CD4-positive, alpha-beta T cell (primary cell): Measurements from ENCODE around the gene BUD13. TPM values are rescaled to one million over a fixed set of nuclear protein-coding genes. Genes with fewer than 3 reads are reported as not detected.

Experiments used
- ATAC-seq: fragments of 200-7000 bp; cut with Tn5 transposase; one replicate; pipeline ENCODE4 v1.10.0; 2022; ENCODE audit warnings: mild to moderate bottlenecking; ENCODE audit not compliant: poor library complexity
- CTCF ChIA-PET: fragments of 350-600 bp; sonication (Branson Sonifier 250); formaldehyde crosslinking; loops from one replicate; lab custom pipeline; 2021; ENCODE audit warnings: antibody characterized with exemption, inconsistent platforms; lab: Charles Lee
- POLR2A ChIA-PET: fragments of 350-600 bp; sonication (Branson Sonifier 250); formaldehyde crosslinking; loops from one replicate; lab custom pipeline; 2021; ENCODE audit warnings: antibody characterized with exemption, inconsistent platforms; lab: Charles Lee
- DNase-seq, 14 experiments: peaks; one replicate each; pipeline ENCODE4 v3.0.0-alpha.2; 2013 to 2020; ENCODE audit warnings: mixed read lengths in 2 of 14
- H3K27ac ChIP-seq, 2 donors: one replicate each; pipeline versions ENCODE4 v1.5.1 to v1.7.0; 2013; ENCODE audit warnings: low read length in 2 of 2, low read depth in 1 of 2, mild to moderate bottlenecking in 1 of 2
- H3K27me3 ChIP-seq, 2 experiments: 1 replicate in 1 of 2; 2 replicates in 1 of 2; pipeline versions ENCODE4 v1.6.1 to v1.7.0; 2013; ENCODE audit warnings: low read length in 2 of 2, control low read depth in 1 of 2, mild to moderate bottlenecking in 1 of 2, moderate library complexity in 1 of 2; ENCODE audit not compliant: insufficient read depth in 2 of 2, control insufficient read depth in 1 of 2
- H3K36me3 ChIP-seq: one replicate; pipeline ENCODE4 v1.6.1; 2013; ENCODE audit warnings: low read length, control low read depth; ENCODE audit not compliant: insufficient read depth
- H3K4me1 ChIP-seq: one replicate; pipeline ENCODE4 v1.6.1; 2013; ENCODE audit warnings: low read length, control low read depth; ENCODE audit not compliant: insufficient read depth
- H3K4me3 ChIP-seq: one replicate; pipeline ENCODE4 v1.5.1; 2013; ENCODE audit warnings: mild to moderate bottlenecking, low read length, moderate library complexity
- H3K9me3 ChIP-seq, 2 experiments: 1 replicate in 1 of 2; 2 replicates in 1 of 2; pipeline versions ENCODE4 v1.6.1 to v1.7.0; 2013; ENCODE audit warnings: low read length in 2 of 2, mild to moderate bottlenecking in 2 of 2, control low read depth in 1 of 2, moderate library complexity in 1 of 2; ENCODE audit not compliant: control insufficient read depth in 1 of 2, insufficient read depth in 1 of 2
- H3K27ac Mint-ChIP-seq: one replicate; pipeline ENCODE4 v1.8.0; 2020; ENCODE audit warnings: mixed read lengths
- H3K27me3 Mint-ChIP-seq: one replicate; pipeline ENCODE4 v1.8.0; 2021; ENCODE audit warnings: mixed read lengths
- H3K36me3 Mint-ChIP-seq: one replicate; pipeline ENCODE4 v1.8.0; 2021; ENCODE audit warnings: low read depth, mixed read lengths
- H3K4me1 Mint-ChIP-seq: one replicate; pipeline ENCODE4 v1.8.0; 2021; ENCODE audit warnings: low read depth, mixed read lengths
- H3K4me3 Mint-ChIP-seq: one replicate; pipeline ENCODE4 v1.8.0; 2020; ENCODE audit warnings: mild to moderate bottlenecking, mixed read lengths
- H3K9me3 Mint-ChIP-seq: one replicate; pipeline ENCODE4 v1.8.0; 2020; ENCODE audit warnings: mixed read lengths
- intact Hi-C, 2 experiments: fragments of 100-400 bp; cut with DNase I in 1 of 2; cut with micrococcal nuclease in 1 of 2; formaldehyde crosslinking; loops; one replicate each; pipeline versions ENCODE4 v1.15.1 to v1.9.0; 2023 to 2025; cut with DNase I, micrococcal nuclease
- total RNA-seq, 174 experiments: library from RNA in 2 of 174; stranded (reverse) in 2 of 174; gene quantifications; one replicate each; pipeline ENCODE4 v1.2.3 and lab custom pipeline; 2021 to 2026
- TF ChIP-seq, protein P1 (sequence below): fragments of 200-600 bp; IDR thresholded peaks from one replicate; pipeline ENCODE4 v1.8.0; 2022; ENCODE audit warnings: antibody characterized with exemption, mild to moderate bottlenecking

BUD13 gene
- total RNA-seq, 2 experiments from 2014 or later: 9.2 to 10.1 TPM

DNA sequence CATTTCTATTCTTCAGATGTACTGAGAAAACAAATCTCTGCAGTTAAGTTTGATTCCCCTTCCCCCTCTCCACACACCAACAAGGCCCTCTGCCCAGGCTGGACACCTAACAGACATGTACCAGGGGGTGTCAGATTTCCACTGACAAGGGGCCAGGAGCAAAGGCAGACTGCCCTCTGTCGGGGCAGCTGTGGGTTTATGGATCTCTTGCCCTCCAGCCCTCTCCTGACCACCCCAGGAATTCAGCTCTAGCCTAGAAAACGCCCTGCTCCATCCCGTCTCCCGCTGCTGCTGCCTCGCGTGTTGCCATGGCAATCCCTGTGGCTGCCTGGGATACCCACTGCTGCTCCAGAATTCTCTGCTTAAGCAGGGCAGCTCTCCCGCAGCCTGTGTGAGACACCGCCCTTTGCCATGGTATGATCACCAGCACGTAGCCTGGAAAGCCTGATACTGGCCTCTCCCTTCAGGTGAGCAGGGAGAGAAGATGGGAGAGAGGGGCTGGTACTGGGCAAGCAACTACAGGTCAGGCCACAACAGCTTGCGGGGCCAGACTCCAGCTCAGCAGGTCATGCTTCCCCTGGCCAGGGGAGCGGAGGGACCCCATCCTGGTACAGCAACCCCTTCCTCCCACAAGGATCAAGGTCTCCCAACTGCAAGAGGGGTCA is 41.6 kb downstream of the BUD13 start:
- Histone ChIP-seq H3K4me1 (peaks cover 7% of the 10 kb centered on the region), H3K9me3 (no peaks in the 10 kb centered on the region), H3K36me3 (no peaks in the 10 kb centered on the region), H3K4me3 (no peak overlapping the region), H3K27me3 (peaks cover 0 to 5% of the 10 kb centered on the region in 2 experiments), H3K27ac (no peak overlapping the region)
- Mint-ChIP-seq H3K36me3 (no peaks in the 10 kb centered on the region), H3K4me1 (peaks cover 7% of the 10 kb centered on the region), H3K9me3 (no peaks in the 10 kb centered on the region), H3K27ac (no peak overlapping the region), H3K27me3 (peaks cover 6% of the 10 kb centered on the region), H3K4me3 (no peak overlapping the region)
- ChIA-PET CTCF (no interaction called here), POLR2A (no interaction called here)
- DNase-seq (no peak), ATAC-seq (no peak)
- TF ChIP-seq, protein P1, sequence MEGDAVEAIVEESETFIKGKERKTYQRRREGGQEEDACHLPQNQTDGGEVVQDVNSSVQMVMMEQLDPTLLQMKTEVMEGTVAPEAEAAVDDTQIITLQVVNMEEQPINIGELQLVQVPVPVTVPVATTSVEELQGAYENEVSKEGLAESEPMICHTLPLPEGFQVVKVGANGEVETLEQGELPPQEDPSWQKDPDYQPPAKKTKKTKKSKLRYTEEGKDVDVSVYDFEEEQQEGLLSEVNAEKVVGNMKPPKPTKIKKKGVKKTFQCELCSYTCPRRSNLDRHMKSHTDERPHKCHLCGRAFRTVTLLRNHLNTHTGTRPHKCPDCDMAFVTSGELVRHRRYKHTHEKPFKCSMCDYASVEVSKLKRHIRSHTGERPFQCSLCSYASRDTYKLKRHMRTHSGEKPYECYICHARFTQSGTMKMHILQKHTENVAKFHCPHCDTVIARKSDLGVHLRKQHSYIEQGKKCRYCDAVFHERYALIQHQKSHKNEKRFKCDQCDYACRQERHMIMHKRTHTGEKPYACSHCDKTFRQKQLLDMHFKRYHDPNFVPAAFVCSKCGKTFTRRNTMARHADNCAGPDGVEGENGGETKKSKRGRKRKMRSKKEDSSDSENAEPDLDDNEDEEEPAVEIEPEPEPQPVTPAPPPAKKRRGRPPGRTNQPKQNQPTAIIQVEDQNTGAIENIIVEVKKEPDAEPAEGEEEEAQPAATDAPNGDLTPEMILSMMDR: no peak
- intact Hi-C loops: loop anchor here in 1 of 2 experiments (5.0 kb wide), 2 partner anchors 106 to 496 kb away; partner anchors contain the start of gene APOA1

DNA sequence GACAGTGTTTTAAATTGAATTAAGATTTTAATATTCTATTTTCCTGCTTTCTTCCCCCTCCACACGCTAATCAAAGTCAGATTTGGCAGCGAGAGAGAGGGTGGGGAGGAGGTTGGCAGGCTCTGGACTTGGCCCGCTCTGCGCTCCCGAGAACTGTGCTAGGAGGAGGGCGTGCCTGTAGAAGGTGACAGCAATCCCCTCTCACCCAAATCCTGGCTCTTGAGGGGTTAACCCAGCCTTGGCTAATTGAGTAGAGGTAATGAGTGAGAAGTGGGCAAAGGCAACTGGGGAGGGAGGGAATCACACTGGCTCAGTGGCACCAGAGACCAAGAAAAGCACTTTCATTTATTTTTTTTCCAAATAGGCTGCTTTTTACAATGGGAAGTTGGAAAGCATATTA is 42.2 kb downstream of the BUD13 start:
- intact Hi-C loops: loop anchor here in 1 of 2 experiments (5.0 kb wide), 2 partner anchors 107 to 497 kb away; partner anchors contain the start of gene APOA1
- TF ChIP-seq, protein P1: no peak
- DNase-seq (no peak), ATAC-seq (no peak)
- CTCF ChIA-PET: no interaction called here
- peaks cover 1 to 5% of the 10 kb centered on the region in 2 experiments for H3K27me3 ChIP-seq
- peaks cover 7% of the 10 kb centered on the region for H3K27me3 Mint-ChIP-seq
- no peak overlapping the region for H3K4me3 ChIP-seq
- peaks cover 7% of the 10 kb centered on the region for H3K4me1 Mint-ChIP-seq
- H3K9me3 Mint-ChIP-seq: no peaks in the 10 kb centered on the region
- no peak overlapping the region for H3K4me3 Mint-ChIP-seq
- H3K36me3 ChIP-seq: no peaks in the 10 kb centered on the region
- POLR2A ChIA-PET: no interaction called here
- H3K27ac ChIP-seq: no peak overlapping the region
- H3K36me3 Mint-ChIP-seq: no peaks in the 10 kb centered on the region
- no peaks in the 10 kb centered on the region for H3K9me3 ChIP-seq
- no peak overlapping the region for H3K27ac Mint-ChIP-seq
- H3K4me1 ChIP-seq: peaks cover 7% of the 10 kb centered on the region

DNA sequence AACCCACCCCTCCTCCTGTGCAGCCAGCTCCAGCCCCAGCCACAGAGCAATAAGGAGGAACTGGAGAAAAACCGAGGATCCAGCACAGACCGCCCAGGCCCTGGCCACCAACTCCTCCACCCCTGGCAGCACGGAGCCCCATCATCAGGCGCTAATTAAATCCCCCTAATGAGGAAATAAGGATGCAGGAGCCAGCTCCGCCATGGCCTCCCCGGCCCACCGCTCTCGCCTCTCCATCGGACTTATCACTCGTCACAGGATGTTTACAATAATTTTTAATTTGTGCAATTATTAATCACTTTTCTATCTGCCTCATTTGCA is 42.6 kb downstream of the BUD13 start:
- Histone ChIP-seq H3K4me3 (no peak overlapping the region), H3K9me3 (no peaks in the 10 kb centered on the region), H3K4me1 (peaks cover 7% of the 10 kb centered on the region), H3K27me3 (peaks cover 3 to 5% of the 10 kb centered on the region in 2 experiments), H3K27ac (no peak overlapping the region), H3K36me3 (no peaks in the 10 kb centered on the region)
- CTCF ChIA-PET: no interaction called here
- POLR2A ChIA-PET: no interaction called here
- no peak for DNase-seq
- Mint-ChIP-seq H3K27me3 (peaks cover 7% of the 10 kb centered on the region), H3K36me3 (no peaks in the 10 kb centered on the region), H3K4me3 (no peak overlapping the region), H3K4me1 (peaks cover 7% of the 10 kb centered on the region), H3K9me3 (no peaks in the 10 kb centered on the region), H3K27ac (no peak overlapping the region)
- ATAC-seq: no peak
- TF ChIP-seq, protein P1: no peak
- intact Hi-C loops: loop anchor here in 1 of 2 experiments (5.0 kb wide), 2 partner anchors 107 to 497 kb away; partner anchors contain the start of gene APOA1
